ENCODE measurements around the gene HEG1.
"Not testable (repeated sequence)": the region's sequence is repeated elsewhere in the genome, so short reads cannot be mapped to it uniquely, and the experiment has no call there.

The HEG1 gene

GRCh38 chr3:124986192-124987143 lies 69.3 kb downstream of the HEG1 start:
- DNase-seq (ENCODE audit: low read depth, low spot score): no peak

DNA sequence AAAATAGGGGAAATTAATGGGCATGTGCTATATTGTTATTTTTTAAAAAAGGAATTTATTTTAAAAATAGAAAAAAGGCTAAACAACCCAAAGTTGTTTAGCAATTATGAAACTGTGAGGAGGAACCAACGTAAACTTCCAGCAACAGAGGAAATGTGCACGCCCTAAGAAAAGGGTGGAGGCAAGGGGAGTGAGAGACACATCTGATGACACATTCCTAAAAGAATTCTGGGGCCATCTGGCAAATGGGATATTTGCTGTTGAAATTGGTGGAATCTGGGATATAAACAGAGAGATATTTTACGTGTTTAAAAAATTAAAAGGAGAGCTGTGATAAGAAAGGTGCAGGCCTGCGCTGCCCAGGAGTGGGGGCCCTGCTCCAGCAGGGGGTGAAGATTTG lies 70.4 kb downstream of the HEG1 start:
- DNase-seq (ENCODE audit: low read depth, low spot score): no peak

- DNase-seq (ENCODE audit: low read depth, low spot score): no peak
Observed at GRCh38 chr3:124984754-124985153, 71.0 kb downstream of the HEG1 start.

GRCh38 chr3:124982855-124983254 lies 72.9 kb downstream of the HEG1 start:
- DNase-seq (ENCODE audit: low read depth, low spot score): no peak

- no peak for DNase-seq (ENCODE audit: low read depth, low spot score)
Observed at GRCh38 chr3:124981472-124981871, 74.3 kb downstream of the HEG1 start.

- DNase-seq (ENCODE audit: low read depth, low spot score): no peak
Observed at GRCh38 chr3:124978627-124979026, 77.2 kb downstream of the HEG1 start.

- no peak for DNase-seq (ENCODE audit: low read depth, low spot score)
Observed at GRCh38 chr3:124976383-124976782, 79.4 kb downstream of the HEG1 start.

DNA sequence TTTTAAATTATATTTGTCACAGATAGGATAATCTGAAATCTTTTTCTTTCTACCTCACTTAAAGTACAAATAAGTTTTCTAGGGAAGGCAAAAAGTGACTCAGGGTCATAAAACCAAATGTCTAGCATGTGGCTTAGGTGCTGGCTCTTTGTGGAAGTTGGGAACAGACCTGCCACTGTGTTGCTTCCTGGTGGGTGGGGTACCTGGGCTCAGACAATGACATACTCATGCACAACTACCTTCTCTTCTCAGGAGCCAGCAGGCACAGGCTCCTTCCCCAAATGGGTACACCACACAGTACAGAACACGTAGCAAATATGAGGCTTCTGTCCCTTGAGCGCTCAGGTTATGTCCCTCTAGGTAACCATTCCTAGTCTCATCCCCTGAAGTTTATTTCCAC lies 81.1 kb downstream of the HEG1 start:
- DNase-seq (ENCODE audit: low read depth, low spot score): no peak

- no peak for DNase-seq (ENCODE audit: low read depth, low spot score)
Observed at GRCh38 chr3:124973290-124973689, 82.5 kb downstream of the HEG1 start.

DNA sequence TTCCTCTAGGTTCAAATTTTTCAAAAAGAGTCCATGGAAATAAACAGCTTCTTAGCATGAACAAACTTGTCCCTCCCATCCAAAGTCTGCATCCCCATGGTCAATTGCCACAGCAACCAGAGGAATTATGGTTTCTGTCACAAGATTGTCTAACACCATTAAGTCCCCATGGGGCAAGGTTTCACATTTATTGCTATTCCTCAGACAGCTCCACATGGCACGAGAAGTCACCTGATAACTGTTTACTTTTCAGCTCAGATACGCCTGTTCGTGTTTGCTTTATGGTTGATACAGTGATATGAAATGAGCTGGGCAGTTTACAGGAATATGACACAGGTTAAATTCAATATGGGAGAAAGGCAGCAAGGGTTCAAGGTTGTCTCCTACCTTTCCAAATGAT lies 83.3 kb downstream of the HEG1 start:
- no peak for DNase-seq (ENCODE audit: low read depth, low spot score)

DNA sequence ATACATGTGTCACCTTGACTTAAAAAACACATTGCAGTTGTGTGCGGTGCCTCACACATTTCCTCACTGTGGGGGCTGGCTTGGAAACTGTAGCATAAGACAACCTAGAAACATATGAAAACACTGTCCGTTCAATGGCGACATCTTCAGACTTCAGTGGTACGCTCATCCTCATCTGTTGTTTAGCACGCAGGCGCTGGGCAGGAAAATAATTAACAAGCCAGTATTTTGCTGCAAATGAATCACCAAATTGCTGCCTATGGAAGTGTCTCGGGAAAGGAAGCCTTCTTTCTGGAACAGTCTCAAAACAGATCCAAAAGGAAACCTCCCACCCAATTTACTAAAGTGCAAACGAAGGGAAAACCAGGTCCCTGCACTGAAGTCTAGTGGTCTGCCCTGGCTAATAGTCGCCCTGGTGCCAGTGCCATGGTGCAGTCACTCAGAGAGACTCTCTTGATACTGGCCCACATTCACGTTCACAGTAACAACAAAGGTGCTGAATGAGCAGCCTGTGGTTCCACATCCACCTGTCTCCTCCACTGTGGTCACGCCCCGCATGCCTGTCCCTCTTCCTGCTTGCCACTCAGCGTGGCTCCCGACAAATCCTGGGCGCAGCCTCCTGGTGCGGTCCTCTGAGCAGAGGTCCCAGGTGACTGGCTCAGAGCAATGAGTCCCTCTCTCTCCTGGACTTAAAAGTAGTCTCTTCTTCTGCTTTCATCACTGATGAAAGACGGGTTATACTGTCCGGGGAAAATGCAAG lies 85.7 kb downstream of the HEG1 start:
- no peak for DNase-seq (ENCODE audit: low read depth, low spot score)

GRCh38 chr3:124969190-124969589 lies 86.6 kb downstream of the HEG1 start:
- DNase-seq (ENCODE audit: low read depth, low spot score): no peak

DNA sequence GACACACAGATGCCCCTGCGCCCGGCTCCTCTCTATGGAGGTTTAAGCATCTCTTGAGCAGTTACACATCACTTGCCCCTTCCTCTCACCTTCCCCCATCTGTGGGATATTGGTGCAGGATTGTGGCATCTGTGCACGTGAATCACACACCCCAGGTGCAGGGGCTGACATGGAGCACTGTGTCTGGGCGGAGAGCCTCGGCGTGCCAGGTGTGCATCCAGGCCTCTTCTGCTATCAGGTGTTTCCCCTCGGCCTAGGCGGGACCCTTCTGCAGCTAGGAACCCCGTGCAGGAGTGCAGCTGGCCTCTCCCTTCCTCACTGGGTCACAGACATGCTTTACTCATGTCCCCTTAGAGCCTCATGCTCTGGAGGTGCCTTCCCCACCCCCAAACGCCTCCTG lies 87.8 kb downstream of the HEG1 start:
- DNase-seq (ENCODE audit: low read depth, low spot score): no peak

GRCh38 chr3:124966521-124967445 lies 89.0 kb downstream of the HEG1 start:
- DNase-seq (ENCODE audit: low read depth, low spot score): no peak

DNA sequence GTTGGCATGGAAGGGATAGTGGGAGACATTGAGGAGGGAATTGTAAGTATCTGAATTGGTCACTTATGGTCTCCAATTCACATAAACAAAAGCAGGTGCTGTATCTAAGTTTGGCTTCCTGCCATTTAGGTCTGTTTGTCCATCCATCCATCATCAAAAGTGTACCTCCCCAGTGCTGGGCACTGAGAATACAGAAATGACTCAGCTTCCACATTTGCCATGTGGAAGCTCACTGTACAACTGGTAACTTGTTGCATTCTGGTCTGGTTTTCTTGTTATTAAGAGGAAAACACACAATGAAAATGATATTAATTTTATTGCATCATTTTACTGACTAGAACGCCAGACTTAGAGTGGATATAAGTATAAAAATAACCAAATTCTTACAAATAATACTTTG lies 90.4 kb downstream of the HEG1 start:
- no peak for DNase-seq (ENCODE audit: low read depth, low spot score)

- DNase-seq (ENCODE audit: low read depth, low spot score): no peak
Observed at GRCh38 chr3:124964387-124964786, 91.4 kb downstream of the HEG1 start.

- DNase-seq (ENCODE audit: low read depth, low spot score): no peak
Observed at GRCh38 chr3:124963755-124964154, 92.0 kb downstream of the HEG1 start.

- no peak for DNase-seq (ENCODE audit: low read depth, low spot score)
Observed at GRCh38 chr3:124962403-124962940, 93.3 kb downstream of the HEG1 start.

DNA sequence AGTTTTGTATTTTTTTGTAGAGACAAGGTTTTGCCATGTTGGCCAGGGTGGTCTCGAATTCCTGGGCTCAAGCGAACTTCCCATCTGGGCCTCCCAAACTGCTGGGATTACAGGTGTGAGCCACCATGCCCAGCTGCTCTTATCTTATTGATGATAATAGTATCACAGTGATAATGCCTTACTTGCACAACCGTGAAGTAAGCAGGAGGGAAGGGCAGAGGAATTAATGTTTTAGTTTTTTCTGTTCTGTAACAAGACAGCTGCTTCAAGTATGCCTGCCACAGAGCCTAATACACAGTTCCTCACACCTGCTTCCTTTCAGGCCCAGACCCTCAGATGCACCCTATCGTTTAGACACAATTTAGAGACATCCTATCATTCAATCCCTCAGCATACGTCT lies 95.1 kb downstream of the HEG1 start:
- no peak for DNase-seq (ENCODE audit: low read depth, low spot score)

GRCh38 chr3:124960105-124960504 lies 95.7 kb downstream of the HEG1 start:
- DNase-seq (ENCODE audit: low read depth, low spot score): no peak

GRCh38 chr3:124957951-124958350 lies 97.8 kb downstream of the HEG1 start:
- not testable (repeated sequence) for DNase-seq (ENCODE audit: low read depth, low spot score)

Measured in activated CD4-positive, CD25-positive, alpha-beta regulatory T cell treated with anti-CD3 and anti-CD28 coated beads, Interleukin-2, amount 50 U/mL, for 16 hours (primary cell).